Erythroblast (primary cell): Measurements from ENCODE around the gene TSHZ2.
A peak's percentile ranks its signal among the peaks of the same experiment; 100 is the strongest.

Source experiments
- DNase-seq, 2 experiments: peaks; one replicate each; lab custom pipeline; 2025; lab: John Stamatoyannopoulos, UW
- GATA1 ChIP-seq: IDR thresholded peaks from 2 replicates; pipeline ENCODE4 v1.6.1; 2011; ENCODE audit warnings: low read depth, mild to moderate bottlenecking, control low read depth, low read length, moderate library complexity
- POLR2A ChIP-seq: IDR thresholded peaks from 2 replicates; pipeline ENCODE4 v1.6.1; 2011; ENCODE audit warnings: mild to moderate bottlenecking, low read length

The TSHZ2 gene

GRCh38 chr20:53296451-53297153 is 324.4 kb downstream of the TSHZ2 start:
- TF ChIP-seq GATA1 (no peak), POLR2A (no peak)
- DNase-seq = peak; percentile 20 to 22

- DNase-seq = no peak
Measured at GRCh38 chr20:53297154-53297529, 325.0 kb downstream of the TSHZ2 start.

GRCh38 chr20:53298260-53298659 is 326.1 kb downstream of the TSHZ2 start:
- TF ChIP-seq POLR2A (no peak), GATA1 (no peak)
- DNase-seq = no peak

More at GRCh38 chr20:53297154-53297529, 325.0 kb downstream of the TSHZ2 start:
- TF ChIP-seq GATA1 (no peak), POLR2A (no peak)

- DNase-seq = no peak
- TF ChIP-seq POLR2A = no peak
- TF ChIP-seq GATA1 = no peak
Measured at GRCh38 chr20:53298911-53299310, 326.8 kb downstream of the TSHZ2 start.

- TF ChIP-seq POLR2A (no peak), GATA1 (no peak)
- no peak for DNase-seq
Measured at GRCh38 chr20:53299831-53300230, 327.7 kb downstream of the TSHZ2 start.

GRCh38 chr20:53301869-53302268 is 329.7 kb downstream of the TSHZ2 start:
- TF ChIP-seq GATA1 (no peak), POLR2A (no peak)
- no peak for DNase-seq

GRCh38 chr20:53302695-53303412 is 330.7 kb downstream of the TSHZ2 start:
- TF ChIP-seq POLR2A (no peak), GATA1 (no peak)

GRCh38 chr20:53303413-53303760 is 331.2 kb downstream of the TSHZ2 start:
- DNase-seq = peak; percentile 8 to 56
- TF ChIP-seq GATA1 (no peak), POLR2A (no peak)

More at GRCh38 chr20:53302695-53303412, 330.7 kb downstream of the TSHZ2 start:
- DNase-seq = peak; percentile 9 to 33

- TF ChIP-seq POLR2A = no peak
- no peak for TF ChIP-seq GATA1
Measured at GRCh38 chr20:53304146-53304545, 332.0 kb downstream of the TSHZ2 start.

GRCh38 chr20:53306192-53306805 is 334.1 kb downstream of the TSHZ2 start:
- no peak for DNase-seq
- TF ChIP-seq GATA1 = no peak
- no peak for TF ChIP-seq POLR2A

More at GRCh38 chr20:53304146-53304545, 332.0 kb downstream of the TSHZ2 start:
- no peak for DNase-seq

- no peak for DNase-seq
- no peak for TF ChIP-seq POLR2A
Measured at GRCh38 chr20:53307964-53308597, 335.9 kb downstream of the TSHZ2 start.

- no peak for DNase-seq
- TF ChIP-seq POLR2A (no peak), GATA1 (no peak)
Measured at GRCh38 chr20:53309515-53309914, 337.4 kb downstream of the TSHZ2 start.

GRCh38 chr20:53312957-53313356 is 340.8 kb downstream of the TSHZ2 start:
- no peak for DNase-seq
- TF ChIP-seq GATA1 (no peak), POLR2A (no peak)

GRCh38 chr20:53316206-53316937 is 344.2 kb downstream of the TSHZ2 start:
- DNase-seq = no peak
- no peak for TF ChIP-seq POLR2A
- TF ChIP-seq GATA1 = no peak

GRCh38 chr20:53319200-53319599 is 347.0 kb downstream of the TSHZ2 start:
- TF ChIP-seq GATA1 (no peak), POLR2A (no peak)
- DNase-seq = no peak
